Measurements from ENCODE around the gene SGK1.
A peak's percentile ranks its signal among the peaks of the same experiment; 100 is the strongest.
"Not testable (repeated sequence)": the region's sequence is repeated elsewhere in the genome, so short reads cannot be mapped to it uniquely, and the experiment has no call there.

SGK1 gene

GRCh38 chr6:134299236-134299635 is 18.7 kb downstream of the SGK1 start:
- DNase-seq, result peak; percentile 3

- DNase-seq, result no peak
These were observed 21.1 kb downstream of the SGK1 start for GRCh38 chr6:134296762-134297161.

- DNase-seq, result peak; percentile 98
These were observed 21.9 kb downstream of the SGK1 start for GRCh38 chr6:134295953-134296553.

DNA sequence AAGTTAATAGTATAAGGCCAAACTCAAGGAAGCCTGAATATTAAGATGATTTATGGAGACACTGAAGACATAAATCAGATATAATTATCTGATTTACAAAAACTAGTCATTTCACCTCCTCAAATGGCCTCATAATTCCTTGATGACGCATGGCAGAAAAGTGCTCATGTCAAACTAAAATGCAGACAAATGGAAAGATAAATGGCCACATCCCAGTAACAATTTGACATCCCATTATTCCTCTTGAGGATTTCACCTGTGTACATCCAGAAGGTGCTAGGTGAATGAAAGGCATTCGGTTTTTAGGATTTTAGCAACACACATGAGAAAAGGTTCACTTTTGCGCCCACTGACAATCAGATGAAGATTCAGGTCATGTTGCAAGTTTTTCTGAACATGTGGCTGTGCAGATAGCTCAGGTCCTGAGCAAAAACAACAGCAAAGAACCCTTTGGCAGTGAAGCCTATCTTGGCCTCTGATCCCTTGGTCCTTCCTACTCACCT is 24.2 kb downstream of the SGK1 start:
- DNase-seq, result no peak

DNA sequence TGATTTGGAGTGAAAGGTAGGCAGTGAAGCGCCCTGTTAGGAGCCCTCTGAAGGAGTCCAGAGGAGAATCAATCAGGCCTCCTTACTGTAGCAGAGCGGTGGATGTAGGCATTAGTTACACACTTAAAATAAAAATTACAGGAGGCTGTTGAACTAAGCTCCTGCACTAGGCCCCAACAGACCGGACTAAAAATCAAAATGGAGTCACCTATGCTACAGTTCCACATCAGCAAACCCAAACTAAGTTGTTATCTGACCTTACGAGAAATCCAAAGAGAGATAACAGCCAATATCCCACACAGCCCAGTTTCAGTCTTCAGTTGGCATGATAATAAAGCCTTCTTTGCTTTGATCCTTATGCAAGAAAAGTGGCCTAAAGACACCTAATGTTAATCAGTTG is 26.8 kb downstream of the SGK1 start:
- DNase-seq, result no peak

GRCh38 chr6:134289204-134289575 is 28.7 kb downstream of the SGK1 start:
- peak; percentile 66 for DNase-seq

DNA sequence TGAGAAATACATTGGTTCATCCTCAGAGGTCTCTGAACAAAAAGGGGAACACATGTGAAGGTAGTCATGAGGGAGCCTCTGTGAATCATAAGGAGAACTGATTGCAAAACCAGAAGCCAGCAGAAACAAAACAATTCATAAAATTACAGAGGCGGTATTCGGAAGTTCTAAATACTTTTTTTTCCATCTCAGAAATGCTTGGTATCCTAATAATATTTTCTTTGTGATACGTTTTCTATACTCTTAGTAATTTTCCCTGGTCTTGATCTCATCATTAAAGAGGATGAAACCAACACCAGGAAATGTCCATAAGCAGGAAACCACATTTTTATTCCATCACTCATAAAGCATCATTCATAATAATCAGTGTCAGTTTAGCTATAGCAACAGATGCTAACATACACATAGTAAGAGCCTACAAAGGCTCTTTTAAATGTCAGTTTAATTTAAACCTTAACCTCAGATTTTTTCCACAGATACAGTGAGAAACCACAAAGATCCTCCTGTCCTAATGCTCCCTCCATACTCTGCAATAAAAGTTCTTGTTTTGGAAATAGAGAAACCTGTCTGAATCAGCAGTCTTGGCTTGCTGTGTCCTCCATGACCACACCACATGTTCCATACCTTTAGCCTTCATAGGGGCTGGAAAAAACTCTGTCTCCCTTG is 29.2 kb downstream of the SGK1 start:
- peak; percentile 95 for DNase-seq

DNA sequence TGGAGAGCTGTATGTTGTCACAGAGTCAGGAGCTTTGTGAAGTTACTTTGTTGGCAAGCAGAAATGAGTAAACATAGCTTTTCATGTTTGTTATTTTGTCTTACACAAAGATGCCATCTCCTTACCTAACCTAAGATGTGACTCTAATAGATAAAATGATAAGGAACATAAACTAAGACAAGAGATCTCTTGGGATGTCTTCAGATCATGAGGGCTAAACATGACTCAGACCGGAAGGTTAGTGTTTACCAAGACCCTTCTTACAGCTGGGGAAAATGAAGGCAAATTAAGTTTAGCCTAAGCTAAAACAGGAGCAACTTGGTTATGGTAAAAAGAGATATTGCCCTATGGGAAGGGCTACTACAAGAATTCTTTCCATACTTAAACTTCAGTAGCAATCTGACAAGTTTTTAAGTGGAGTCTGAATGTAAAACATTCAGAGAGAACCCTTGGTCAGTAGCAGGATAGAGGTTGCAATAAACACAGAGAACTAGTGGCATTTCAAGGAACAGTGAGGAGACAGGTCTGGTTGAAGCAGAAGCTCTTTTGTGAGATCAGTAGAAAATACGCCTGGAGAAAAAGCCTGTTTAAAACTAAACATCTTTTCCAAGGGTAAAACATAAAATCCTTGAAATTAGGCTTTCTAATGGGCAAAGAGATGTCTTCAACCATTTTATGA is 29.9 kb downstream of the SGK1 start:
- peak; percentile 33 for DNase-seq

GRCh38 chr6:134282816-134283215 is 35.1 kb downstream of the SGK1 start:
- DNase-seq, result no peak

DNA sequence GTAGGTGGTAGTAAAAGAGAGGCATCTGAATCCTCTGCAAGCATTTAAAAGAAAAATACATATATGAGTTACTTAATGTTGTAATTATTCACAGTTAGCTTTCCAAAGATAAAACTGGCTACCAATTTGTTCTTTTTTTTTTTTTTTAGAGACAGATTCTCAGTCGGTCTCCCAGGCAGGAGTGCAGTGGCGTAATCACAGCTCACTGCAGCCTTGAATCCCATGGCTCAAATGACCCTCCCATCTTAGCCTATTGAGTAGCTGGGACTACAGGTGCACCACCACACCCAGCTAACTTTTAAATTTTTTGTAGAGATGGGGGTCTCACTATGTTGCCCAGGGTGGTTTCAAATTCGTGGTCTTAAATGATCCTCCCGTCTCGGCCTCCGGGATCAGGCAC is 36.5 kb downstream of the SGK1 start:
- no peak for DNase-seq

DNA sequence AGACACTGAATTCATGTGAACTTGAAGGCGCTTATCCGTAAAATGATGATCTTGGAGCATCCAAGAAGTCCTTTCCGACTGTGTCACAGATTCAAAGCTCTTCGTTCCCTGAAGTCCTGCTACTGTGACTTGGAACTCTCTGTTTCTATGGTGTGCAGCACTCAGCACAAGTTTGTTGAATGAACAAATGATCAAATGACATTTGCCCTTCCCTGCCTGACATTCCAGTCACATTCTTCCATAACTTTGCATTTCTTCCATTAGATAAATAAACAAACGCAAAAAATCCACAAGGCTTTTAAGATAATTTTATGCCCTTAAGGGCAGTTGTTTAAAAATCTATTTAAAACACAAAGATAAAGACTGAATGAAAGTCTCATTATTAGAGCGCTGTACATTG is 39.9 kb downstream of the SGK1 start:
- DNase-seq, result no peak

DNA sequence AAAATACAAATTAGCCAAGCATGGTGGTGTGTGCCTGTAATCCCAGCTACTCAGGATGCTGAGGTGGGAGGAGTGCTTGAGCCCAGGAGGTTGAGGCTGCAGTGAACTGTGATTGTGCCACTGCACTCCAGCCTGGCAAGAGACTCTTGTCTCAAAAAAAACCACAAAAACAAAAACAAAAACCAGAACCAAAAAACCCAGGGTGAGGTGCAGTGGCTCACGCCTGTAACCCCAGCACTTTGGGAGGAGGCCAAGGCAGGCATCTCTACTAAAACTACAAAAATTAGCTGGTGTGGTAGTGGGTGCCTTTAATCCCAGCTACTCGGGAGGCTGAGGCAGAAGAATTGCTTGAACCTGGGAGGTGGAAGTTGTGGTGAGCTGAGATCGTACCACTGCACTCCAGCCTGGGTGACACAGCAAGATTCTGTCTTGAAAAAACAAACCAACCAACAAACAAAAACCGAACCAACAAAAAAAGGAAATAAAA is 41.0 kb downstream of the SGK1 start:
- not testable (repeated sequence) for DNase-seq

- DNase-seq, result no peak
These were observed 45.5 kb downstream of the SGK1 start for GRCh38 chr6:134272374-134272773.

DNA sequence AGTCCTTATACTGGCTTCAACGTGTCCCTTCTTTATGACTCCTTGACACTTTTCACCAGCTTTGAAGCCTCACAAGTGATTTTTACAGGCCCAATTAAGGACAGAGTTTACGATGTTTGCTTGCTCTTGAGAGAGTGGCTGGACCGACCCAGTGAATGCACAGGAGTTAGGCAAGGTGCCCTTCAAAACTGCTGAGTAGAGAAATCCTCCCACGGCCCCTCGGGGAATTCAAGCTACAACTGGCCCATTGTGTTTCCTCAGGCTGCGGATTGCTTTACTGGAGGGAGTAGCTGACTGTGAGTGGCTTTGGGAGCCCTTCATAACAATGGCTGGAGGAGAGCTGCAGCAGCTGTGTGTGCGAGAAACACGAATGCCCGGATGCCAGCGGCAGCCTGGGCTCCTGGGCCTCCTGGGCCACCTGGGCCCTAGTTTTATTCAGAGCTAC is 50.0 kb downstream of the SGK1 start:
- no peak for DNase-seq

DNA sequence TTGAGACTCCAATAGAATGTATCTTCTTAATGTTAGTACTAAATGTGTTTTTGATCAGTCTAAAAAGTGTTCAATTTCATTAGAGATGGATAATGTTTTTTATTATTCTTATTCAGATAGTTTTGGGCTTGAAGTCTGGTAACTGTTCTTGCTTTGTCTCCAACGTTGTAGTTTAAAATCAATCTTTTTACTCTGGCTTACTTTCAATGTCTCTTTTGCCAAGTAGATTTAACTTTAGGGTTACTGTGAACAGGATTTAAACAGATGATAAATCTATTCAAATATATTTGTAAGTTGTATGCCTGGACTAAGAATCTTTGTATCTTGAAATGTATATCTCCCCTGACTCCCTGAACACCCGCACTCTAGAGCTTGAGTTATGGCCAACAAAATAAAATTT is 51.1 kb downstream of the SGK1 start:
- no peak for DNase-seq

DNA sequence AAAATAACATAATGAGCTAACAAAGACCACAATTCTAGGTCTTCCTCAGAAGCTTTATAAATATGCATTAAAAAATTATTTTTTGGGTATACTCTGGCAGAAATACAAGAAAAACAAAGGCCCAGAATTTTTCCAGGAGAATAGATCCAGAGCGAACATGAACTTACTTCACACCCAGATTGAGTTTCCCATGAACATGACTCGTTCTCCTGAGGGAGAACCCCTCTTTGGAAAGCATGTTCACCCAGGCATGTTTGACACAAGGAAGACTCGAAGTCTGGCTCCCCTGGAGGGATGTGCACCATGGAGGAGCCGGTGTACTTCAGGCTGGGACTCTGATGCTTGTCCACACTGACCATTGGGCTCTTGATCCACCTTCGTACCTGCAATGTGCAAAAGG is 56.1 kb downstream of the SGK1 start:
- no peak for DNase-seq

DNA sequence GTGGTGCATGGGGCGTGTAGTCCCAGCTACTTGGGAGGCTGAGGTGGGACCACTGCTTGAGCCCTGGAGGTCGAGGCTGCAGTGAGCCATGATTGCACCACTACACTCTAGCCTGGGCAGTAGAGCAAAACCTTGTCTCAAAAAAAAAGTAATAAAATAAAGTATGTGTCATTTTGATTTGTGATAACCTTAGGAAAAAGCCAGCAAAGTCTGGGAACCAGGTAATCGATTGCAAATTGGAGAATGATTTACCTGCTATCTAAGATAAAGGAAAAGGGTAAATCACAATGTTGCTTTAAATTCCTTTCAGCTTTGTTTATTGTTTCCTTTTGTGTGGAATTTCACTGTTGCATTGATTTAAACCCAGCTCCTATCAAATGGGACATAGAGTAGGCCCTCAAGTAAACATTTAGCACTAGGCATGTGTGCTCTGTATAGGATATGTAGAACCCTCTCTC is 59.0 kb downstream of the SGK1 start:
- no peak for DNase-seq

GRCh38 chr6:134257516-134257915 is 60.4 kb downstream of the SGK1 start:
- no peak for DNase-seq

DNA sequence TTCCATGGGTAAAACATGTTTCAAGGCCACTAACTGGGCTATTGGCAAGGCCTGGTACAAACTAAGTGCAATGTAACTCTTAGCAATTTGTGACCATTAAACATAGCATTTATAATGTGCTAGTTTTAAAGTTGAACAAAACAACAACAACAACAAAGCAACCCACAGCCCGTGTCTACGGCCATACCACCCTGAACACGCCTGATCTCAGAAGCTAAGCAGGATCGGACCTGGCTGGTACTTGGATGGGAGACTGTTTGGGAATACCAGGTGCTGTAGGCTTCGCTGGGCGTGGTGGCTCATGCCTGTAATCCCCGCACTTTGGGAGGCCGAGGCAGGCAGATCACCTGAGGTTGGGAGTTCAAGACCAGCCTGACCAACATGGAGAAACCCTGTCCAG is 61.0 kb downstream of the SGK1 start:
- DNase-seq, result no peak

- not testable (repeated sequence) for DNase-seq
These were observed 62.6 kb downstream of the SGK1 start for GRCh38 chr6:134255280-134255679.

GRCh38 chr6:134254118-134254517 is 63.8 kb downstream of the SGK1 start:
- no peak for DNase-seq

- no peak for DNase-seq
These were observed 64.2 kb downstream of the SGK1 start for GRCh38 chr6:134253681-134254080.

GRCh38 chr6:134251320-134251719 is 66.6 kb downstream of the SGK1 start:
- DNase-seq, result no peak

DNA sequence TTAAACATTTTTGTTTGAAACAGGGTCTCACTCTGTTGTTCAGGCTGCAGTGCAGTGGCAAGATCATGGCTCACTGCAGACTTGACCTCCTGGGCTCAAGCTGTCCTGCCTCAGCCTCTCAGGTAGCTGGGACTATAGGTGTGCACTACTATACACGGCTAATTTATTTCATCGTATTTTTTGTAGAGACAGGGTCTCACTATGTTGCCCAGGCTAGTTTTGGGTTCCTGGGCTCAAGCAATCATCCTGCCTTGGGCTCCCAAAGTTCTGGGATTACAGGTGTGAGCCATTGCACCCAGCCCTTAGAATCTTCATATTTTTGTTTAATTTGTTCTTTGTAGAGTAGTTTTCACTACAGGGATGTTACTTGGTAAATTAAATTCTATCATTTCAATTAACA is 67.1 kb downstream of the SGK1 start:
- no peak for DNase-seq
